Small intestine (tissue), 7 donors: ENCODE data around the gene CAMKMT. TPM values are rescaled to one million over a fixed set of nuclear protein-coding genes. Genes with fewer than 3 reads are reported as not detected.

Source experiments
- DNase-seq, 2 donors: peaks; one replicate each; pipeline versions ENCODE4 v3.0.0 to v3.0.0-alpha.2; 2013
- FAIRE-seq: peaks from 2 replicates; lab custom pipeline; 2012; peaks lifted over from hg19 to GRCh38; lab: Jason Lieb, UNC
- H3K27ac ChIP-seq, 3 donors: one replicate each; pipeline ENCODE4 v1.5.1; 2013; ENCODE audit warnings: low read length in 2 of 3, mild to moderate bottlenecking in 2 of 3, control low read depth in 1 of 3, inconsistent platforms in 1 of 3, low read depth in 1 of 3, moderate library complexity in 1 of 3
- H3K27me3 ChIP-seq, 3 donors: one replicate each; pipeline ENCODE4 v1.6.1; 2013; ENCODE audit warnings: low read length in 3 of 3, inconsistent platforms in 1 of 3; ENCODE audit not compliant: control insufficient read depth in 3 of 3, insufficient read depth in 3 of 3
- H3K36me3 ChIP-seq, 3 donors: one replicate each; pipeline ENCODE4 v1.6.1; 2013; ENCODE audit warnings: low read length in 3 of 3, inconsistent platforms in 1 of 3, low read depth in 1 of 3, mild to moderate bottlenecking in 1 of 3, moderate library complexity in 1 of 3; ENCODE audit not compliant: control insufficient read depth in 3 of 3, insufficient read depth in 2 of 3
- H3K4me1 ChIP-seq, 3 donors: one replicate each; pipeline ENCODE4 v1.6.1; 2013; ENCODE audit warnings: low read length in 2 of 3, inconsistent platforms in 1 of 3, low read depth in 1 of 3, mild to moderate bottlenecking in 1 of 3, moderate library complexity in 1 of 3; ENCODE audit not compliant: control insufficient read depth in 3 of 3, insufficient read depth in 2 of 3
- H3K4me3 ChIP-seq, 3 donors: one replicate each; pipeline ENCODE4 v1.5.1; 2013; ENCODE audit warnings: low read length in 3 of 3, control low read depth in 1 of 3, inconsistent platforms in 1 of 3, low read depth in 1 of 3, mild to moderate bottlenecking in 1 of 3, moderate library complexity in 1 of 3
- H3K9me3 ChIP-seq, 2 donors: one replicate each; pipeline ENCODE4 v1.6.1; 2013; ENCODE audit warnings: low read depth in 1 of 2, low read length in 1 of 2; ENCODE audit not compliant: control insufficient read depth in 2 of 2, insufficient read depth in 1 of 2
- WGBS, 3 donors: extraction: QIAGEN DNeasy Blood & Tissue Kit; methylation state at CpG; one replicate each; pipeline ENCODE4 v1.1.7; 2013; 5-methylcytosine and 5-hydroxymethylcytosine counted together
- polyA plus RNA-seq, 4 donors: library from polyadenylated mRNA; stranded (reverse) in 3 of 4; unstranded in 1 of 4; fragments of 200-250 nt in 3 of 4; fragments of 120-200 nt in 1 of 4; gene quantifications; one replicate each; pipeline versions ENCODE4 v1.2.1 to v1.2.3, GENCODE V29; 2013
- donor health status: healthy with polysubstance abuse.
- donor health status: control.
- donor health status: control.
- donor health status: Bipolar disorder and iron deficiency.
- donor health status: healthy.

The CAMKMT gene
- polyA plus RNA-seq, 4 donors, result 3.5 to 9.6 (median 6.9) TPM

DNA sequence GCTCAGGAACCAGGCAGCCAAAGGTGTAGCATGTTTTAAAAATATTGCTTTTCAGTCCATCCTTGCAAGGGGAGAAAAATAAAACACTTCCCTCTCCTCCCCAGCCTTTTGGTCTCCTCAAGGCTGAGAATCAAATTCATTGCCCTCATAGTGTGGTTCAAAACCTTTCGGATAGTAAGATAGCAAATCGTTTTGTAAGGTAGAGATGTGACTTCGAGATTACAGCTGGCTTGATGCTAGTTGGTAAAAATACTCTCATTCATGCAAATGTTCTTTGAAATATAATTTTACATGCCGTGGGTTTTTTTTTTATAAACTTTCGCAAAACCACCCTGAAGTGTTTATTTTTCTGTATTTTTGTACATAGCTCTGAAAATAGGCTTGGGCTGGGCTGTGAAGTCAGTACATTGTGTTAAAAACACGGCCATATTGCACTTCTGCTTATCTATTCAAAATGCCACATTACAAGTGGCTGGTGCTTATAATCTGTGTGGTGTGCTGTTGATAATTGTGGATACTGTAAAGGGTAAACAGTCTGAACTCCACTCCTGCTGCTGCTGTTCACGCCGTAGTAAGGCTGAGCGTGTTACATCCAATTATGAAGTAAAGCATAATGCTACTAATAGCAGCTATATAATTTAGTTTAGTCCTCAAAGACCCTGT is 407.7 kb downstream of the CAMKMT start:
- Histone ChIP-seq H3K27me3 (peaks cover 0 to 17% (median 5%) of the 10 kb centered on the region in 3 donors), H3K27ac (no peak overlapping the region), H3K4me3 (no peak overlapping the region), H3K36me3 (no peaks in the 10 kb centered on the region), H3K9me3 (no peaks in the 10 kb centered on the region), H3K4me1 (peaks cover 0 to 3% (median 0%) of the 10 kb centered on the region in 3 donors)
- DNase-seq, result no peak
- FAIRE-seq, result no peak
- WGBS, 3 donors, result 86 to 92% (median 90%) methylated on average over 9 of the region's 9 CpGs

DNA sequence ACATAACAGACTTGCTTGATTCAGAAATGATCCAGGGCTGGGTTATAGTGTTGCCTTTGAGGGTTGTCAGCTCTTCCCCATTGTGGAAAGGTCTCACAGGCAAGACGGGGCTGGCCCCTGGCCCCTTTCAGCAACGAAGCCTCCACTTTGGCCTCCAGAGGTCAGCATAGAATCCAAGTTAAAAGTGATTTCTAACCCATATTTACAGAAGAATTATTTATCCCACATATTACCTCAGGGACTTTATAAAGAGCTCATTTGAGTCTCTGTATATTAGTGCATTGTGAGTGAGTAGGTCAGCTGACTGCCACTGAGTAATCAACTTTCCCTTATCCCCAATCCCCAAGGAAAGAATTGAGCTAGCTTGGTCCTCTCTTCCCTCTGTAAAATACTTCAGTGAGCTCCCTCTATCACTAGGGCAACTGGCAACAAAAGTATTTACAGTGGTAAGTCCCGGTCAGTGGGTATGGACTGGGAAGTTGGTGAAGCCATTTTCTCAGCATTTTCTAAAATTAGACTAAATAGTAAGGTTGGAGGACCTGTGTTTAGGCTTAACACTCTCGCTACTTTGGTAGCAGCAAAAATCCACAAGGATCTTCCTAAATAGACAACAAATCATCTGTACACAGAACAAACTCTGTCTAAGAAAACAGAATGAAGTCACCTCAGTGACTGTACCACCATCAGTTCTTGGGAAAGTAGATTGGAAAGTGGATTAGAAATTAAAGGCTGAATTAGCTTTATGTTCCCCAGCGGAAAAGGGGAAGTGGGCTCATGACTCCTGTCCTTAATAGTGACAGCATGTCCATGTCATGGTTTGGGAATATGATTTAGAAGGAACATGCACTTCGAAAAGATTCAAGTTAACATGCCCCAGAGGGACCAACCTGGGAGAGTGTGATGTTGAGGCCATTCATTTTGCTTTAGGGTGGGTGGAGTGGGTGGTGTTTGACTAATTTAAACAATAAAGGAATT is 408.8 kb downstream of the CAMKMT start:
- 85 to 90% (median 88%) methylated on average over 6 of the region's 6 CpGs for WGBS, 3 donors
- Histone ChIP-seq H3K4me3 (no peak overlapping the region), H3K27me3 (peaks cover 0 to 17% (median 5%) of the 10 kb centered on the region in 3 donors), H3K36me3 (no peaks in the 10 kb centered on the region), H3K27ac (no peak overlapping the region), H3K4me1 (peaks cover 0 to 3% (median 0%) of the 10 kb centered on the region in 3 donors), H3K9me3 (no peaks in the 10 kb centered on the region)
- FAIRE-seq (no peak), DNase-seq (no peak)

DNA sequence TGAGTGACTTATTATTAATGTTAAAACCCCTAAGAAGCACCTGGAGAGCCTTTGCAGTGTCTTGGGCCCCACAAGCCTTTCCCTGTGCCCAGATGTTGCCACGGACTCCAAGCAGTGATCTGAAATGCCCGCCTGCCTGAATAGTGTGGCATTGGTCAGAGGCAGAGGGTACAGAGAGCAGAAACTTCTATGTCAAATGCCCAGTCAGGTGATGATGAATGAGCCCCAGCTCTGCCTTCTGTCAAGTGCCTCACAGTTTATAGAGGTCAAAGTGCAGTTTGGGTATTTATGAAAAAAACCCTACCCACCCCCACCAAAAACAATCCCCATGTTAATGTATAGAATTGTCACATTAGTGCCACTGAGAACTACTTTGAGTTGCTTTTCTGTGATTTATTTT is 409.8 kb downstream of the CAMKMT start:
- Histone ChIP-seq H3K4me1 (peaks cover 0 to 3% (median 0%) of the 10 kb centered on the region in 3 donors), H3K4me3 (no peak overlapping the region), H3K9me3 (no peaks in the 10 kb centered on the region), H3K27ac (no peak overlapping the region), H3K27me3 (peaks cover 0 to 17% (median 5%) of the 10 kb centered on the region in 3 donors), H3K36me3 (no peaks in the 10 kb centered on the region)
- DNase-seq, result peak in 1 of 2 donors; percentile 61
- no peak for FAIRE-seq
- 50 to 78% (median 65%) methylated on average over 2 of the region's 2 CpGs for WGBS, 3 donors

DNA sequence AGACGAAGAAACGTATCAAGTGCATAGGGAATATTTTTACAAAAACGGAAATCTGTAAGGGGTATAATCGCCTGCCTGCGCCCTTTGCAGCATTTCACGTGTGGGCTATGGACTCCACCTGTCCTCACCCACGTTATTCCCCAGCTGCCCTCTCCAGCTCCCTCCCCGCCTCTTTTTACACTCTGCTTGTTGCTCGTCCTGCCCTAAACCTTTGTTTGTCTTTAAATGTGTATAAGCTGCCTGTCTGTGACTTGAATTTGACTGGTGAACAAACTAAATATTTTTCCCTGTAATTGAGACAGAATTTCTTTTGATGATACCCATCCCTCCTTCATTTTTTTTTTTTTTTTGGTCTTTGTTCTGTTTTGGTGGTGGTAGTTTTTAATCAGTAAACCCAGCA is 410.4 kb downstream of the CAMKMT start:
- Histone ChIP-seq H3K36me3 (no peaks in the 10 kb centered on the region), H3K9me3 (no peaks in the 10 kb centered on the region), H3K27ac (no peak overlapping the region), H3K27me3 (peaks cover 0 to 17% (median 5%) of the 10 kb centered on the region in 3 donors), H3K4me1 (peaks cover 0 to 7% (median 0%) of the 10 kb centered on the region in 3 donors), H3K4me3 (no peak overlapping the region)
- FAIRE-seq (no peak), DNase-seq (no peak)
- WGBS, 3 donors, result 80 to 87% (median 85%) methylated on average over 9 of the region's 9 CpGs

DNA sequence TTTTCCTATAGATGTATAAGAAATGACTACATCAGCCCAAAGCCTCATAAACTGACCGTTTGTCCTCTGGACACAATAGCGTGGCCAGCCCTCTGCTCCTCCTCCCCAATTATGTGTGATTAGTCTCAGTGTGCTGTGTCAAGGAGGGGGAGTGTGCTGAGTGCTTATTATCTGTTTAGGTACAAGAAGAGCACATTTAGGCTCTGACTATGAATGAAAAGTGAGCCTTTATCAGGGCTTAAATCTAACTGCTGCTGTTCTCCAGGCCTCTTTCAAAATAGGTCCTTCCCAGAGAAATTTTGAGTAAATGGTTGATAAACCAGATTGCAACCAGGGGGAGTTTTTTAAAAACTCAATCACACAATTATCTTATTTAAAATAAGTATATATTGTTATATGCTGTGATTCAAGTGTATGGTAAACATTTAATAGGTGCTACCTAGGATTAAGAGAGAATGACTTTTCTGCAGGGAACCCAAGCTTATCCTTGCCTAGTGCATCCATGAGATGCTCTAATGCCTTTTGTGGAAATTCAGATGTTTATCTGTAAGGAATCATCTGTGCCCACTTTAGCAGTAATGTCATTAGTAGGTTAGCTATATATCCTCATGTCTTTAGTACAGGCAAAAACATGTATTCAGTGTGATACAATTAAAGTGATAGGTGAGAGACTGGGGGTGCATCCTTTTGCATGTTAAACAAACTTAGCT is 411.1 kb downstream of the CAMKMT start:
- peaks cover 0 to 12% (median 0%) of the 10 kb centered on the region in 3 donors for H3K4me1 ChIP-seq
- WGBS, 3 donors, result 84 to 95% (median 85%) methylated on average over 2 of the region's 2 CpGs
- no peak overlapping the region for H3K27ac ChIP-seq
- no peak for DNase-seq
- no peaks in the 10 kb centered on the region for H3K36me3 ChIP-seq
- H3K4me3 ChIP-seq, result no peak overlapping the region
- no peak for FAIRE-seq
- peaks cover 0 to 13% (median 1%) of the 10 kb centered on the region in 3 donors for H3K27me3 ChIP-seq
- H3K9me3 ChIP-seq, result no peaks in the 10 kb centered on the region

DNA sequence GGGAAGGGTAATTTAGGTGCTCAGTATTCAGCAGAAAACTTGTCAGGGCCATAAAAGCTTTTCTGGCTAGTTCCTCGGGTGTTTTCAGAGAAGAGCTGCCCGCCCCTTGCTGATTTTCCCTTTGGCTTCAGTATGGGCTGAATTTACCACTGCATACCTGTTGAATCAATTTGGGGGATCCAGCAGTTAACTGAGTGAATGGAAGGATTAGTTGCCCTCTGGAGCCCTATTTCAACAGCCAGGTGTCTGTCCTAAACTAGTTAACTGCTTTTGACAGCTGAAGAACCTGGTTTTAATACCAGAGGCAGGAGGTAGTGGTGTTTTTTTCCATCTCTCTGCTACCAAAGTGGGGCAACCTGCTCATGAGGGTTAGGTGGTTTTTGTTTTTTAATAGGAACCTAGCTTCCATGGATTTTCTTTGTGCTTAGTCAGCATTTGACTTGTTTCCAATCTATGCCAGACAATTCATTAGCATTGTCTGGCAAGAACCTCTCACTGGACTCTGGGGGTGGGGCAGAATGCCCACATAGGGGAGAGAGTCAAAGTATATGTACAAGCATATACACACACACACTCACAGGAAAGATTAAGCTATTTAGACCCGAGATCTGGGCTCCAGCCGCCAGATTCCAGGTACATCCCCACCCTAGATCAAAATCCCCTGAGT is 413.2 kb downstream of the CAMKMT start:
- Histone ChIP-seq H3K36me3 (no peaks in the 10 kb centered on the region), H3K9me3 (no peaks in the 10 kb centered on the region), H3K4me1 (peaks cover 0 to 28% (median 0%) of the 10 kb centered on the region in 3 donors), H3K4me3 (no peak overlapping the region), H3K27me3 (no peaks in the 10 kb centered on the region), H3K27ac (no peak overlapping the region)
- 78 to 89% (median 80%) methylated on average over 4 of the region's 4 CpGs for WGBS, 3 donors
- DNase-seq (no peak), FAIRE-seq (no peak)

DNA sequence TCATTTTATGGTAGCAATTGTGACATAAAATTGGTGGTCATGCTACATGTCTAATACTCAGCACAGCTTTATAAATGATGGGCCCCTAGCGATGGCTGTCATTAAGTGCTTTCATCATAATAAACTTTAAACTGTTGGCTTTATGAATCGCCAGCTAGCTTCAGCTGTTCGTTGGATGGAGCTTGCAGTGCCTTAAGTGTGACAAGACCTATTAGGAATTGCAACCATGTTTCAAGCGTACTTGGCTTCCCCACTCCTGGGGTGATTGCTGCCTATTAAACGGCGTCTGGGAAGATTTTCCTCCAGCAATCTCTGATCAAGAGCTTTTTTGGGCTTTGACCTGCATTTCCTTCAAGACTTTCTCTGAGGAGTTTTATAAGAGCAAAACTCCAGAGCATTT is 415.3 kb downstream of the CAMKMT start:
- peaks cover 0 to 4% of the 10 kb centered on the region in 2 donors for H3K9me3 ChIP-seq
- no peak overlapping the region for H3K4me3 ChIP-seq
- H3K27ac ChIP-seq, result no peak overlapping the region
- no peaks in the 10 kb centered on the region for H3K36me3 ChIP-seq
- DNase-seq (no peak), FAIRE-seq (no peak)
- H3K27me3 ChIP-seq, result no peaks in the 10 kb centered on the region
- 49 to 56% (median 50%) methylated on average over 6 of the region's 6 CpGs for whole genome bisulfite sequencing, 3 donors
- peaks cover 0 to 24% (median 0%) of the 10 kb centered on the region in 3 donors for H3K4me1 ChIP-seq
